ENCODE measurements around the gene PRKG1.

- TF ChIP-seq FOXM1 (IDR thresholded peaks at IDR 0.05; ENCODE audit: borderline replicate concordance, low read depth) (no peak), ZBTB7A (IDR thresholded peaks at IDR 0.05; ENCODE audit: low read depth) (no peak), TAF1 (IDR thresholded peaks at IDR 0.05; ENCODE audit: low read depth) (no peak), EP300 (IDR thresholded peaks at IDR 0.05; ENCODE audit: borderline replicate concordance) (no peak)
Measured at GRCh38 chr10:51075043-51075872, 971 bp downstream of the PRKG1 start.

All from Ishikawa (cell line).